ENCODE data around the gene IQCK. TPM values are rescaled to one million over a fixed set of nuclear protein-coding genes. Genes with fewer than 3 reads are reported as not detected.

Gene IQCK
- total RNA-seq, 1 donor from 2014 or later, result 5.8 TPM

DNA sequence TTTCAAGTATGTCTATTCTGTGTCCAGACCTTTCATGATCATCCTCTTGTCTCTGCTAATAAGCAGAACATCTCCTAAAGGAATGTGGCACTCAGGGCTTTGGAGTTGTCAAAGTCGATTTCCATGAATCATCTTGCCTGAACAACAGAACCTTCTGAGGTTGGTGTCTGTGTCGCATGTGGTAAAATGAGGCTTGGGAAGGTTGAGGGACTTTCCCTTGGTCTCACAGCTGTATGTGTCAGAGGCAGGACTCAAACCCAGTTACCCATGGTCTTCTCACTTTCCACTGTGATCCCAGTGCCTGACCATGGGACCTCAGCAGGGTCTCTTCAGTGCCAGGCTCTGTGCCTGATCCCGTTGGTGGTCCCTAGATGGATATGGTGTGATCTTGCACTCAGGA lies 170.8 kb downstream of the IQCK start:
- no peak for DNase-seq (ENCODE audit: extremely low spot score, unreplicated experiment)
- Mint-ChIP-seq H3K9me3 (ENCODE audit: unreplicated experiment) (no peaks in the 10 kb centered on the region), H3K4me1 (ENCODE audit: unreplicated experiment) (peaks cover 12% of the 10 kb centered on the region), H3K27ac (ENCODE audit: unreplicated experiment) (no peak overlapping the region), H3K4me3 (ENCODE audit: unreplicated experiment) (no peak overlapping the region), H3K36me3 (ENCODE audit: unreplicated experiment) (no peaks in the 10 kb centered on the region), H3K27me3 (ENCODE audit: unreplicated experiment) (peaks cover 18% of the 10 kb centered on the region)
- TF ChIP-seq, protein P1, sequence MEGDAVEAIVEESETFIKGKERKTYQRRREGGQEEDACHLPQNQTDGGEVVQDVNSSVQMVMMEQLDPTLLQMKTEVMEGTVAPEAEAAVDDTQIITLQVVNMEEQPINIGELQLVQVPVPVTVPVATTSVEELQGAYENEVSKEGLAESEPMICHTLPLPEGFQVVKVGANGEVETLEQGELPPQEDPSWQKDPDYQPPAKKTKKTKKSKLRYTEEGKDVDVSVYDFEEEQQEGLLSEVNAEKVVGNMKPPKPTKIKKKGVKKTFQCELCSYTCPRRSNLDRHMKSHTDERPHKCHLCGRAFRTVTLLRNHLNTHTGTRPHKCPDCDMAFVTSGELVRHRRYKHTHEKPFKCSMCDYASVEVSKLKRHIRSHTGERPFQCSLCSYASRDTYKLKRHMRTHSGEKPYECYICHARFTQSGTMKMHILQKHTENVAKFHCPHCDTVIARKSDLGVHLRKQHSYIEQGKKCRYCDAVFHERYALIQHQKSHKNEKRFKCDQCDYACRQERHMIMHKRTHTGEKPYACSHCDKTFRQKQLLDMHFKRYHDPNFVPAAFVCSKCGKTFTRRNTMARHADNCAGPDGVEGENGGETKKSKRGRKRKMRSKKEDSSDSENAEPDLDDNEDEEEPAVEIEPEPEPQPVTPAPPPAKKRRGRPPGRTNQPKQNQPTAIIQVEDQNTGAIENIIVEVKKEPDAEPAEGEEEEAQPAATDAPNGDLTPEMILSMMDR (IDR thresholded peaks at IDR 0.05), result no peak

DNA sequence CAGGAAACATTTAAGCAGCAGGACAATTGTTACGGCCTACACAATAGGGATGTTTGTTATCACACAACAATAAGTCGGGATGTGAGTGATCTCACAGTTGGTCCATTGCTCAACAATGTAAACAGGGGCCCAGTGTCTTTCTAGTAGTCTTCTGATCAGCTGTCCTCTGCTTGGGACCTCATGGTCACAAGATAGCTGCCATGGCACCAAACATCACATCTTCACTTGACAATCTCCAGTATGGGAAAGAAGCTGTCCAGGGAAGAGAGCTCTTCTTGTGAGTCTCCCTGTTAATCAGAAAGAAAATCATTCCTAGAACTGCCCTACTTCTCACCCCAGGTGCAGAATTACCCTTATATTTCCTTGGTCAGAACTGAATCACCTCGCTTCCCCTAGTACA lies 172.8 kb downstream of the IQCK start:
- H3K36me3 Mint-ChIP-seq (ENCODE audit: unreplicated experiment), result no peaks in the 10 kb centered on the region
- H3K27me3 Mint-ChIP-seq (ENCODE audit: unreplicated experiment), result peaks cover 13% of the 10 kb centered on the region
- H3K9me3 Mint-ChIP-seq (ENCODE audit: unreplicated experiment), result no peaks in the 10 kb centered on the region
- TF ChIP-seq, protein P1 (IDR thresholded peaks at IDR 0.05), result no peak
- no peak overlapping the region for H3K4me3 Mint-ChIP-seq (ENCODE audit: unreplicated experiment)
- peaks cover 6% of the 10 kb centered on the region for H3K4me1 Mint-ChIP-seq (ENCODE audit: unreplicated experiment)
- DNase-seq (ENCODE audit: extremely low spot score, unreplicated experiment), result no peak
- no peak overlapping the region for H3K27ac Mint-ChIP-seq (ENCODE audit: unreplicated experiment)

DNA sequence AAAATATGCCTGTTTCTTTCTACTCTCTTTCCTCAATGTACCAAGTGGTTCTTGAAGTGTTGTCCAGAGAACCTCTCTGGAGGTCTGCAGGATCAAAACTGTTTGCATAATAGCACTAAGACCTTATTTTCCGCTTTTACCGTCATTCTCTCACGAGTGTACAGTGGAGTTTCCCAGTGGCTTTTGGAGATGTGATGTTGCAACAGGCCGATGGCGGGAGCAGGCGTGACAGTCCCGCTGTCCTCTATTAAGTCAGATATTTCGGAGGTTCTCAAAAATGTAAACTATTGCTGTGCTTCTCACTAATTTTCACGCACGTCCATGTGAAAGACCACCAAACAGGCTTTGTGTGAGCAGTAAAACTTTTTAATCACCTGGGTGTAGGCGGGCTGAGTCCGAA lies 174.8 kb downstream of the IQCK start:
- no peak for DNase-seq (ENCODE audit: extremely low spot score, unreplicated experiment)
- no peak overlapping the region for H3K27ac Mint-ChIP-seq (ENCODE audit: unreplicated experiment)
- no peaks in the 10 kb centered on the region for H3K36me3 Mint-ChIP-seq (ENCODE audit: unreplicated experiment)
- peaks cover 18% of the 10 kb centered on the region for H3K27me3 Mint-ChIP-seq (ENCODE audit: unreplicated experiment)
- H3K9me3 Mint-ChIP-seq (ENCODE audit: unreplicated experiment), result no peaks in the 10 kb centered on the region
- no peak overlapping the region for H3K4me3 Mint-ChIP-seq (ENCODE audit: unreplicated experiment)
- H3K4me1 Mint-ChIP-seq (ENCODE audit: unreplicated experiment), result no peaks in the 10 kb centered on the region
- TF ChIP-seq, protein P1 (IDR thresholded peaks at IDR 0.05), result no peak

DNA sequence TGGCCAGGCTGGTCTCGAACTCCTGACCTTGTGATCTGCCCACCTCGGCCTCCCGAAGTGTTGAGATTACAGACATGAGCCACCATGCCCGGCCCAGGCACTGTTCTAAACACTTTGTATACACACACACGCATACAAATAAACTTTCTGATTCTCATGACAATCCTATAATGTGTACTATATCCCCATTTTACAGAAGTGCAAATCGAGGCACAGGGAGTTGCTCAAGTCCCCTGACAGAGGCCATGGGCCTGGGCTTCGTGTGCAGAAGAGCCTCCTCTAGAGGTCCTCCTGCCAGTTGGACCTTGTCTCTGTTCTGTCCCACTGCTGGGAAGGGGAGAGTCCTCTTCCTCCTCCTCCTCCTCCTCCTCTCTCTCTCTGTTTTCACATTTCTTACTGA lies 176.5 kb downstream of the IQCK start:
- H3K27me3 Mint-ChIP-seq (ENCODE audit: unreplicated experiment), result peaks cover 28% of the 10 kb centered on the region
- TF ChIP-seq, protein P1 (IDR thresholded peaks at IDR 0.05), result no peak
- no peaks in the 10 kb centered on the region for H3K9me3 Mint-ChIP-seq (ENCODE audit: unreplicated experiment)
- DNase-seq (ENCODE audit: extremely low spot score, unreplicated experiment), result no peak
- H3K4me1 Mint-ChIP-seq (ENCODE audit: unreplicated experiment), result peaks cover 1% of the 10 kb centered on the region
- H3K27ac Mint-ChIP-seq (ENCODE audit: unreplicated experiment), result no peak overlapping the region
- no peak overlapping the region for H3K4me3 Mint-ChIP-seq (ENCODE audit: unreplicated experiment)
- H3K36me3 Mint-ChIP-seq (ENCODE audit: unreplicated experiment), result no peaks in the 10 kb centered on the region

DNA sequence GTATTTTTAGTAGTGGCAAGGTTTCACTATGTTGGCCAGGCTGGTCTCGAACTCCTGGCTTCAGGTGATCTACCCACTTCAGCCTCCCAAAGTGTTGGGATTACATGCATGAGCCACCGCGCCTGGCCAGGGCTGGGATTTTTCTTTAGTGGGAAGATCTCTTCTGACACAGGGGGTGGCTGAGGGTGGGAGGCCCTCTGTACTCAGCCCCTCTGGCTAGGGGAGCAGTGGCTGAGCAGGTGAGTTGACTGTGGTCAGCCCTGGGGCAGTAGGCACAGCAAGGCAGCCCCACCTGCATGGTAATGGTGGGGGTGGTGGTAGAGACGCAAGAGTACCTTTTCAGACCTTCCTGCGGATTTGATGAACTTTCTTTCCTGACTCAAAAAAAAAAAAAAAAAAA lies 178.9 kb downstream of the IQCK start:
- peaks cover 1% of the 10 kb centered on the region for H3K4me1 Mint-ChIP-seq (ENCODE audit: unreplicated experiment)
- no peak for DNase-seq (ENCODE audit: extremely low spot score, unreplicated experiment)
- H3K27me3 Mint-ChIP-seq (ENCODE audit: unreplicated experiment), result peaks cover 23% of the 10 kb centered on the region
- H3K36me3 Mint-ChIP-seq (ENCODE audit: unreplicated experiment), result no peaks in the 10 kb centered on the region
- H3K4me3 Mint-ChIP-seq (ENCODE audit: unreplicated experiment), result no peak overlapping the region
- TF ChIP-seq, protein P1 (IDR thresholded peaks at IDR 0.05), result no peak
- no peaks in the 10 kb centered on the region for H3K9me3 Mint-ChIP-seq (ENCODE audit: unreplicated experiment)
- H3K27ac Mint-ChIP-seq (ENCODE audit: unreplicated experiment), result no peak overlapping the region
